NAMALWA (cell line): ENCODE results near the gene CTCFL.
"Not testable (repeated sequence)": the region's sequence is repeated elsewhere in the genome, so short reads cannot be mapped to it uniquely, and the experiment has no call there.

Experiments
- DNase-seq: peaks from one replicate; pipeline ENCODE4 v3.0.0-alpha.2; 2015; ENCODE audit warnings: low spot score

Gene CTCFL

DNA sequence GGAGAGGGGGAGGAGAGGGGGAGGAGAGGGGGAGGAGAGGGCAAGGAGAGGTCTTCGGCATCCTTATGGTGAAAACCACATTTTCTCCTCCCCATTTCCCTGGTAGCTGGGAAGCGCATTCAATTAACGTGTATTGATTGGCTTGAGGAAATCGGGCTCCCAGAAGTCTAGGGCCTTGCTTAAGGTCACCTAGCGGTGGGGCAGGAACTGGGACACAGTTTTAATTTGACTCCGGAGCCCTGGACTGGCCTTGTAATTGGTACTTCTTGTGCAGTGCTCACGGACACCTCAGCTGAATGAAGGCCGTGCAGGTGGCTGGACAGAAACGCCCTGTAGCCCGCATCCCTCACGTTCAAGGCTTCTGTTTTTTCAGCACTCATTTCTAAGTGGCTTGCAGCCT is 42.8 kb downstream of the CTCFL start:
- peak; percentile 66 for DNase-seq

- DNase-seq = peak; percentile 84
Observed at GRCh38 chr20:57481281-57481711, 43.6 kb downstream of the CTCFL start.

DNA sequence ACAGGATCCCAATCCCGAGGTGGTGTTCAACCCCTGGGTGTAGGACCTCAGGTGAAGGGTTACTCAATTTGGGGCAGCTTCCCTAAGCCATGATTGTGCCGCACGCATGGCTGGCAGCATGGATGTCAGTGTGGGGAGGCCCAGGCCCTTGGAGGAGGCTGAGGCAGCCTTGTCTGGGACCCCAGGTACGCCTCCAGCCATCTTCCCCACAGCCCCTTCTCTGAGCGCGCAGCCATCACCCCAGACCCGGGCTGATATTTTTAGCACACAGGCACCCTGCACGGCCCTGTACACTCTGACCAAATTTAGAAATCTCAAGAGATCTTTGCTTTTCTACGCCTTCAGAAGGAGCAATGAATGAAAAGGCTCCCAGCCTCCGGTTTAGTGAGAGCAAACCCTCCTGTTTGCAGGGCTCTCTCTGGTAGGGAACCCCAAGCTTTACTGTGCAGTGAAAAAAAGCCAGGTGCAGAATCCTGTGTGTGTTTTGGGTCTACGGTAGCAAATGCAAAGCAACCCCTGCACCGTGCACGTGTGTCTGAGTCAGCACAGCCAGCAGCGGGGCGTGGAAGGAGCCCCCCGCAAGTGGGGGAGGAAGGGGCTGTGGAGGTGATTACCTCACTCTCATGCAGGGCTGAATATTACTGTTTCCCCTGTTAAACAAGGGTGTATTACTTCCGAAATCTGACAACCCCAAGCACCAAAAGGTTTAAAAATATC is 44.3 kb downstream of the CTCFL start:
- peak; percentile 98 for DNase-seq

- DNase-seq = no peak
Observed at GRCh38 chr20:57479196-57479595, 45.7 kb downstream of the CTCFL start.

DNA sequence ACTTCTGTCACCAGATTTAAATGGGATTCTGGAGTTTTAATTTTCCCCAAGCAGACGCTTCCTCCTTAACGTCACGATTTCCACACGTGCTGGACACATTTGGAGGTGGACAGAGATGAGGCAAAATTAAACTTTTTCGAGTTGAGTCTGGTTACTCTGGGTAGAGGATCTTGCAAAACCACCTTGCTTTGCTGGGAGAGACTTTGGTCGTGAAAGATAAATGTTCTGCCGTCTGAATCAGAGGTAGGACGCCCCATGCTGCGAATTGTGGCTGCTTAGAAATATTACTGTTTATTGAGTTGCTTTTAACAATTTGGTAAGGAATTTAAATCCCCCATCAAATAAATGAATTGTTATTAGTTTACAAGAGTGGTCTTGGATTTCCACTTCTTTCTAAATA is 46.8 kb downstream of the CTCFL start:
- no peak for DNase-seq

DNA sequence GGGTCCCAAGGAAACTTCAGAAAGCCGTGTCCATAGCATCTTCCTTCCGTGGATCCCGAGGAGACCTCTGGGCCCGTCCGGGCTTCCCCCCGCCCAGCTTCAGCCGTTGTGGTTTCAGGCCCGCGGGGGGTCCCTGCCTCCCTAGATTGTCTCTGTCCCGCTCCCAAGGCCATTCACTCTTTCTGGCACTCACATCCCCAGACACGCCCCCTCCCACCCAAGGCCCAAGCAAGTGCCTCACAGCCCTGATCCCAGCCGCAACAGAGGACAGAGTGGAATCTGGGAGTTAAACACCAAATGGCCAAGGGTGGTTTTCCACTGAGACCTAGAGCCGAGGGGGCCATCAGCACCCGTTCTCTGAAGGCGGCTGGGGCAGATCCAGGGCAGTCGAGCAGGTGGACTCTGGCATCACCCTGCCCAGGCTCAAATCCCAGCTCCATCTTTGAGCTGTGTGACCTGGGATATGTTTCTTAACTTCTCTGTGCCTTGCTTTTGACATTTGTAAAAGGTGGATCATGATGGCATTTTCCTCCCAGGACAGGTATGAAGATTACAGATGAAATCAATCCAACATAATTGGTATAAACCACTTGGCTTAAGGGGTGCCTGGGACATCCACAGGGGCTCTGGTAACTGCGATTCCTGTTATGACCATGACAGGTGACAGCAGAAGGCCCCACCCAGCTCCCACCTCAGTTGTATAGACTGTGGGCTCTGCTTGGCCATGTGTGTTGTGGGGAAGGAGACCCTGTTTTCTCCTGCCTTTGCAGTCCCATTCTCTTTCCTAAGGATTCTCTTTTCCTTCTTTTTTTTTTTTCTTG is 48.1 kb downstream of the CTCFL start:
- no peak for DNase-seq

DNA sequence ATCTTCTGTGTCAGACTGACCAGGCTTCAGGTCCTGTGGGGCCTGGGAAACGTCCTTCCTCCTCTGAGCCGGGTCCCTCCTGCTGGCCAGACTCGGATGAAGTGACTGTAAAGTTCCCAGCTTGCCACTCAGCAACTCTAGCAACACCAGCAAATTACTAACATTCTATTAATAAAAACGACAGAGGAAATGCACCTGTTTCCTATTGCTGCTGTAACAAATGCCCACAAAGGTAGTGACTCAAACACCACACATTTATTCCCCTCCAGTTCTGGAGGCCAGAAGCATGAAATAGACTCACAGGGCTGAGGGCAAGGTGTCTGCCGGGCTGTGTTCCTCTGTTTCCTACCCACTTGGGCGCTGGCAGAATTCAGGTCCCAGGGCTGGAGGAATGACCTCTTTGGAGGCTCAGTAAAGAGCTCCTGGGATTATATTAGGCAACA is 48.8 kb downstream of the CTCFL start:
- peak; percentile 75 for DNase-seq

GRCh38 chr20:57475388-57476083 is 49.4 kb downstream of the CTCFL start:
- no peak for DNase-seq

GRCh38 chr20:57474816-57475215 is 50.1 kb downstream of the CTCFL start:
- DNase-seq = peak; percentile 64

DNA sequence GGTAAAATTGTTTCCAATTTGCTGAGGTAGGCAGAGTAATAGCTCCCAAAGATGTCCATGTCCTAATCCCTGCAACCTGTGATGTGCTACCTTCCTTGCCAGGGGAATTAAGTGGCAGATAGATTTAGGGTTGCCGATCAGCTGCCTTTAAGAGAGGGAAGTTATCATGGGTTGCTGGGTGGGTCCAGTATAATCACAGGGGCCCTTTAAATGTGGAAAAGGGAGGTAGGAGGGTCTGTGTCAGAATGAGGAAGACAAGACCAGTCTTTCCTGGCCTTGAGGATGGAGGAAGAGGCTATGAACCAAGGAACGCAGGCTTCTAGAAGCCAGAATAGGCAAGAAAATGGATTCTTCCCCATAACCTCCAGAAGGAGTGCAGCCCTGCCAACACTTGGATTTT is 50.7 kb downstream of the CTCFL start:
- DNase-seq = no peak

DNA sequence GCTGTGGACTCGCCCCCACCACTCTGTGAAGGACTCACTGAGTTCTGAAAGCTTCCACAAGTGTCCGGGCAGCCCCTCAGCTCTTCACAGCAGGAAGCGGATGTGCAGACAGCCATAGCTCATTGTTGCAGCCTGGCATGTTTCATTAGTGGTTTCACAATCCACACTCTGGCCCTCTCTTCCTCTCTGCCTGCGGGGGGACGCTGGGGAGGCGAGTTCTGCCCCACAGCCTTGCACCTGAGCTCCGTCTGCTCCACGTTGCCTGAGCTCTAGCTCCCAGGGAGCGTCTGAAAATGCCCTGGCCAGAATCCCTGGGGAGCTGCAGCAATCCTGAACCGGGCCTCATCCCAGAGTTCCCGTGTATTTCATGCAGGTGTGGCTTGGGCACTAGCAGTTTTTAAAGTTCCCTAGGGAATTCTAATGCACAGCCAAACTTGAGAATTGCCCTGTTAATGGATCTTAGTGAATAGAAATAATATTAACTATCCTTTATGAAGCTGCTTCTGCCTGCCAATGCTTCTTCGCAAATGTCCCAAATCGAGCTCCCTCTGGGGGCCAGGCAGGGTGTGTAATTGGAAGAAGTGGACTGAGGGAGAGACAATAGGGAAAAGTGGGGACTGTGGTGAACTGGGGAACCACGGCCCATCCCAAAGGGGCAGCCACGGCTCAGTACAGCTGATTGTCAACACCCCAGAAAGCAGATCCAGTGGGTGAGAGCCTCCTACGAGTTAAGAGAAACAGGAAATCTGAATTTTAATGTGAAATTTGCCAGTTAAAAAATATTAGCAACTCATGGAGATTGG is 51.5 kb downstream of the CTCFL start:
- peak; percentile 70 for DNase-seq

DNA sequence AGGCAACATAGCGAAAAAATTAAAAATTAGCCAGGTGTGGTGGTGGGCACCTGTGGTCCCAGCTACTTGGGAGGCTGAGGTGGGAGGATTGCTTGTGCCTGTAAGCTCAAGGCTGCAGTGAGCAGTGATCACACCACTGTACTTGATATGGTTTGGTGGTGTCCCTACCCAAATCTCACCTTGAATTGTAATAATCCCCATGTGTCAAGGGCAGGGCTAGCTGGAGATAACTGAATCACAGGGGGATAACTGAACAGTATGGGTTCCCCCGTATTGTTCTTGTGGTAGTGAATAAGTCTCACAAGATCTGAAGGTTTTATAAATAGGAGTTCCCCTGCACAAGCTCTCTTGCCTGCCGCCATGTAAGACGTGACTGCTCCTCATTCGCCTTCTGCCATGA is 52.5 kb downstream of the CTCFL start:
- DNase-seq = not testable (repeated sequence)

DNA sequence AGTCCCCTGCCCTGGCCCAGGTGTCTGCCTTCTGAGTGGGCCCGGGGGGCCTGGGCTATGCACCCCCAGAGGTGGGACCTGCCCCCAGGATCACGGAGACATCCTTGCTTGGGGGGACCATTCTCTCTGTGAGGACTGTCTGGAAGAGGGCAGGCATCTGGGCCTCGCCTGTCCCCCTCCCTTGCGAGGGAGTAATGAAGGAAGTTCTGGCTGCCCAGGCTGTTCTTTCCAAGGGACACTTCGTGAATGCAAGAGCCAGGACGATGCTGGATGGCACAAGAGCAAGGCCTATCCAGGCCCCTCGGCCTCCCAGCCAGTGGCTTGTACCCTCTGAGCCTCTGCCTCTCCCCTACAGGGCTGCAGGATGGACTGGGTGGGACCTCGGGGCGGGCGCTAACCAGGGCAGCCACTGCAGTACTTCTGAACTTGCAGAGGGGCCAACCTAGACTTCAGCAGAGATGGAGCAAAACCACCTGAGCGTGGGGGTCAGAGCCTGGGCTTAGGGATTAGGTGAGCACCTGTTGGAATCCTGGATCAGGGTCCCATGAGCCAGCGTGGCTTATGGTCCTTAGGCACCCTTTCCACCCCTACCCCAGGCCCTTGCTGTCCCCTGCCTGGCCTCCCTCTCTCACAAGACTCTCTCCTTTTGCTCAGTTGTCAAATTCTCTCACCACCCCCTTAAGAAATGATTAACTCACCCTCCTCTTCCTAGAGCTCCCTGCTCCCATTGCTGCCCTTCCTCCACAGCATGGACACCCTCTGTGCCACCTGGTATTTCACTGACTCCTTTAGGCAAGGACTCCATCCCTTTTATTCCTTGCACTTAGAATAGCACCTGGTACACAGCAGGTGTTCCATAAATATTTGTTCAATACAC is 53.2 kb downstream of the CTCFL start:
- DNase-seq = no peak

DNA sequence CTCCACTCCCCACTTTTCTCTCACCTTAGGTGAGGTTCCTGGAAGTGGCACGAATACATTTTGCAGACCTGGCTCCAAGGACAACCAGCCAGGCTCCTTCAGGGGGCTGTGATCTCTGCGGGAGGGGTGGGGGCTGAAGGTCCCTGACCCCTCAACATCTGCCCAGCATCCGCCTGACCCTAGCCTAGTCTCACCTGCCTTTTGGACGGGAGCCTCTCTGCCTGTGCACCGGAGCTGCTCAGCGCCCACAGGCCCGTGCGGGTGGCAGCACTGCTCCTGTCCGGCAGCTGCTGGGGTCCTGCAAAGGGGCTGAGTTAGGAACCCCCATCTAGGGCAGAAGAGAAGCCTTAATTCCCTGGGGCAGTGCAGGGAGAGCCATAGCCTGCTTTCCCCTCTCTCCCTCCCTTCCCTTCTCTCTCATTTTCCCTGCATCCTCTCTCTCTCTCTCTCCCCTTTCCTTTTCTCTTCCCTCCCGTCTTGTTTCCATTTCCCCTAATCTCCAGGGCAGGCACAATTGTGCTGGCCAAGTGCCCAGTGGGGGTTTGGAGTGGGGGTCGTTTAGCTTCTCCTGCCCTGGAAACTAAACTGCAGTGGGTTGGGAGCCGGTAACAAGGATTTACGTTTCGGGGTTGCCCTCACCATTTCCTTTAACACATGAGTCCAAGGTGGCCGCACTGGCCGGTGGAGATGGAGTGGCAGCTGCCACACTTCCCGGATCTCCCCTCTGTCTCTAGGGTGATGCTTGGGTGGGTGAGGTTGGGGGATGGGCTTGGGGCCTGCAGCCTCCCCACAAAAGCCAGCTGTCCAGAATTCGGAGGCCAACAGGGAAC is 54.1 kb downstream of the CTCFL start:
- DNase-seq = no peak

DNA sequence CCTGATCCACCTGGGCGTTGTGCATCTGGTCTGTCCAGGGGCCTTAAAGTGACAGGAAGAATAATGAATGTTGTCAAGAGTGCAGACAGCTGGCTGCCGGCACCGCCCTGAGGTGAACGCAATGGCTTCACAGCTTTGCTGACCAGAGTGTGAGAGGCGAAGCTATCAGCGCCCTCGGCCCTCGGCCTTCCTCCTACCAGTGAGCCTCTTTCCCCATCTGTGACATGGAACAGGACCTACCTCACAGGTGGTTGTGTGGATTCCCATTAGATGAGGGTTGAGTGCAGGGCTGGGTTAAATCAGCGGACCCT is 54.8 kb downstream of the CTCFL start:
- peak; percentile 59 for DNase-seq

DNA sequence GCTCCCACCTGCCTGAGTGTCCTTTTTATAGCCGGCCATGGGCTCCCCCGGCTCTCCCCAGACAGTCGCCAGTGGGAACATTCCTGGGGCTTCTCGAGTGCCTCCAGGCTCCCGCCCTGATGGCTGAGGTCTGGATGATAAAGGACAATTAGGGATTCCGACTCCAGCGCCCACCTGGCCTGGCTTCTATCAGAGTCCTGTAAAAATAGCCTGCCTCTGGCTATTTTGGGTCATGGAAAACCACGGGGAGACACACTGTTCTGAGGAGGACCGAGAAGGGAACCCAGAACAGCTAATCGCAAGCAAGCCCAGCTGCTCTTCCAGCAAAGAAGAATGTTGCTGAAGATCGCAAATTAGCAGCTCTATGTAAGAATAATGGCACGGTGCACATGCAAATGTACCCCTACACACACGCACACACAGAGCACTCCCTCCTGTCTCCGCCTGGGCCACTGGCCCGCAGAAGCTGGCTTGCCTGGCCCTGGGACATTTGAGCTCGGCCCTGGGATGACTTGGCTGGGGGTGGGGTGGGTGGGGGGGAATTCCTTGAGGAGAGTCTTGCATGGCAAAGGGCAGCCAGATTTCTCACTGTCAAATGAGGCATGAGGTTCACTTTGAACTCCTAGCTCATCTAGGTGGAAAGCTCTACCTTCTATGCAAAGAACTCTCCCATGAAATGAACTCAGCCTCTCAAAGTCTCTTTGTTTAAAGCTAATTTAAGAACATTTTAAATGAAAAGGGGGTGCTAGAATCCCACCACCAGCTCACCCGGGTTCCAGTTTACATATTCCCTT is 55.3 kb downstream of the CTCFL start:
- DNase-seq = peak; percentile 87

DNA sequence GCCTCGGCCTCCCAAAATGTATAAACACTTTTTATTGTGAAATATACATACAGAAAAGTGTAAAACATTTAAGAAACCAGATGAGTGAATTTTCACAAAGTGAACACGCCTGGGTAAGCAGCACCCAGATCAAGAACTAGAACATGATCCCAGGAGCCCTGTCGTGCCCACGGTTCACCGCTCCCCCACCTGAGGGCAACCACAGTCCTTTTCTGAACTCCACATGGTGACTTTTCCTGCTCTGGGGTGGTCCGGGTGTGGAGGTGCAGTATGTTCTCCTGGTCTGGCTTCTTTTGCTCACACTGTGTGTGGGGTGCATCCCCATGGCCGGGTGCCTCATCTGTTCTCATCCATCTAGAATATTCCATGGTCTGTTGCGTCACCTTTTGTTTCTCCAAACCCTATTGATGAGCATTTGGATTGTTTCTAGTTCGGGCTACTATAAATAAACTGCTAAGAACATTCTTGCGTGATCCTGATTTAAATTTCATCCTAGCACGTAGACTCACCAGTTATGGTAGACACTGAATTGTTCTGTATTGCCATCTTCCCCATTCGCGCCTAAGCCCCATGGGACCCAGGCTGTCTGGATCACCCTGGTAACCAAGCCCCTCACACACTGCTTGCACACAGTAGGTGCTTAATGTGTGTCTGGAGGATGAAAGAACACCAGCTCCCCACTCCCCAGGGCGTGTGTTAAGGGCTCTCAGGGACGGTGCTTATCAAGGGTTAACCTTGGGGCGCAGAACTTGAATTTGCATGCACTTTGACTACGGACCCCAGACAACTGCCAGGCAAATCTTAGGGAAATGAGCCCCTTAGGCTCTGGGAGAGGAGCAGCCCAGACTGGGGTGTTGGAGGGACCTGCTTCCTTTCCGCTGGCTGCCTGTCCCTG is 56.2 kb downstream of the CTCFL start:
- peak; percentile 89 for DNase-seq

DNA sequence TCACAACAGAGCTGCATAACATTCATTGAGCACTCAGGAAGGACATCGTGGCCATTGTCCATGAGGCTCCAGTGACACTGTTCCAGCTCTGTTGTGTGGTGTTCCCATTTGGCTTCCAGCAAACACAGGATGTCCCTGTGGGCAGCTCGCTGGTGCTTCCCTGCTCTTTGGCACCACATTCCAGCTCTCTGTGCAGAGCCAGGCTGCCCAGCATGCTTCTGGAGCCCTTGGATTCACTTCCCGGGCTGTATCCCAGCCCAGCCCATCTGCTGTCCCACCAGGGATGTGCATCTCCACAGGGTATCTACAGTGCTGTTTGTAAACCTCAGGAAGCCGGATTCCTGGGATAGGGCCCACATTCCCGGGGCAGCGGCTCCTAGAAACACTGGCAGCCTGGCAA is 57.2 kb downstream of the CTCFL start:
- DNase-seq = no peak
